GM21390 (cell line): ENCODE results near the gene KRT9.
"Not testable (repeated sequence)": the region's sequence is repeated elsewhere in the genome, so short reads cannot be mapped to it uniquely, and the experiment has no call there.

Source experiments
- ATAC-seq: cut with Tn5 transposase; IDR thresholded peaks from one replicate; pipeline ENCODE4 v1.9.1; 2021; ENCODE audit not compliant: unreplicated experiment

The KRT9 gene

DNA sequence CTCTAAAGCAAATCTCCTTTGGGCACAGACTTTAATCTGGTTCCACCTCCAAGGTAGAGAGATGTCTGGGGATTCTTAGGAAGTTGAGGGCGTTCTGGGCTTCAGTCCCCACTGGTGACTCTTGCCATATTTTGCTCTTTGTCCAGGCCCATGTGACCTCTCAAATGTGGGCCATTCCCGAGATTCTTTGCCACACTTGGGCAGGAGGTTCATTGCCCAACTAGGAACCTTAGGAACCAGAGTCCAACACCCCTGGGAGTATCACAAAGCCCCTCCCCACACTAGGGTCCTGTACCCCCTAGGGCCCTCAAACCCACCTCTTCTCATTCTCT, 8.4 kb upstream of the KRT9 start:
- ATAC-seq, result no peak

DNA sequence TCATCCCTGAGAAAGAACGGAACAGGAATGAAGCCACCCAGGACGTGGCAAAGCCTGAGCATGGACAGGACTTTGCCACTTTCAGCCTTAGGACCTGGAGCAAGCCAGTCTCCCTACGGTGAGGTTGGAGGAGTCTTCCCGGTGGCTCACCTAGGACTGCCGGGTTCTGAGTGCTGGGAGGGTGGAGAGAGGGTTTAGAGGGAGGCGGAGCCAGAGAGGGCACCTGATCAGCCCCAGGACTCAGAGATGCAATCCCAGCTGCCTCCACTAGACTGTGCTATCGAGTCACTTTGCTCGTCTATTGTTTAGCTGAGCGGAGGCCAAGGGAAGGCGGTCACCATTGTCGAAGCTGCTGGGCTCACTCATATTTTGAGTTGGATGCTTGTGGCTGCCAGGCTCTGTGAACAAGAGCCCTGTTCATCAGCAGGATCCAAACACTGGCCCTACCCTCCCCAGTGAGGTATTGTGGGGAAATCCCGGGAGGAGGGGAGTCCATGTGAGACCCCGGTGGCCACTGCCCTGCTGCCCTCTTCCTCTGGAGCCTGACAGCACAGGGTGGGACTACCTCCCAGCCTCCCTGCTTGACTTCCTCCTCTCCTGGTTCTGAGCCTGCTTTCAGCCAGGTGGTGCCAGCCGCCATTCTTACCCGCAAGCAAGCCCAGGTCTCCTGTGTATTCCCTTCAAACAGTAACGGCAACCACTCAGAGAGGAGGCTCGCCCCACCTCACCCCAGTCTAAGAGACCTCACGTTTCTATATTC, 7.8 kb upstream of the KRT9 start:
- ATAC-seq, result peak; percentile 46

DNA sequence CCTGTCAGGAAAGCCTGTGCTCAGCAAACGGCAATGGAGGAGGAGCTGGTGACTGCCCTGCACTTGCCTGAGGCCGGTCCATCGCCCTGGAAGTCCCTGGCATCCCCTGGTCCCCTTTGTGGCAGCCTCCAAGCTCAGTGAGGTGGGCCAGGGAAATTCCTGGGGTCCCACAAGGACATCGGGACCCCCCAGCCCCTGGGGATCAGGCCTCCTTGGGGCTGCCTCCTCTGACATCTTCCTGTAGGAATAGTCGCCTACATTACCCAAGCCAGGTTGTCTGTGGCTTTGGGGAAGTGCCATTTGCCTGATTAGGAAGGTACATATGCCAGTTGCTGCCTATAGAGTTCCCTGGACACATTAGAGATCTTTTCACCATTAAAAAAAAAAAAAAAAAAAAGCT, 7.1 kb upstream of the KRT9 start:
- no peak for ATAC-seq

DNA sequence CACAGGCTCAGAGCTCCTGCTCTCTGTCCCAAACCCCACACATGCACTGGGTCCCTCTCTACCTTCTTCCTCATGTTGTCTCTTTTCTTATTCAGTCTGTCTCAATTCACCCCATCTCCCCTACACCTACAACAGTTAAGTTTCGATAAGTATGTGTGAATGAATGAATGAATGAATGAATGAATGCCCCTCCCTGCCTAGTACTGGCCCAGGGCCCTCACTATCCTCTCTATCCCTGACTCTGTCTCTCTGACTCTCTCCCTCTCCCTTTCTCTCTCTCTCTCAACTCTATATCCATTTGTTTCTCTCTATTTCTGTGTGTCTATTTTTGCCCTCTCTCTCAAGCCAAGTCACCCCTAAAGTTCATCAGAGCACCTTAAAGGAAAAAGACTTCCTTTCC, 6.7 kb upstream of the KRT9 start:
- no peak for ATAC-seq

DNA sequence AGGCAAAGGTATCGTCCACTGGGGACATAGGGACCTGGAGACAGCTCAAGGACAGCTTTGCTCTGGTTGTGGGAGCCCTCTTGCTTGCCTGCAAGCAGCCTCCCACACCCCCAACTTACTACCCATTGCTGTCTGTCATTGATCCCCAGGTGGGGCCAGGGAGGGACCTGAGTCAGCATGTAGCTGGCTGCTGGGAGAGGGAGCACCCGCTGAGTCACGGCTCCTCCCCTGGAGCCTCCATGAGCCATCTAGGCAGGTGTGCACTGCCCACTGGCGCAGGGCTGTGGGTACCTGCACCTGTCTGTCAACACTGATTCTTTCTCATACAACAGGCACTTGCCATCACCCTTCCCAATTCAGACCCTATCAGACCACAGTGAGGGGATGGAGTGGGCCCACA, 4.9 kb upstream of the KRT9 start:
- ATAC-seq, result not testable (repeated sequence)

DNA sequence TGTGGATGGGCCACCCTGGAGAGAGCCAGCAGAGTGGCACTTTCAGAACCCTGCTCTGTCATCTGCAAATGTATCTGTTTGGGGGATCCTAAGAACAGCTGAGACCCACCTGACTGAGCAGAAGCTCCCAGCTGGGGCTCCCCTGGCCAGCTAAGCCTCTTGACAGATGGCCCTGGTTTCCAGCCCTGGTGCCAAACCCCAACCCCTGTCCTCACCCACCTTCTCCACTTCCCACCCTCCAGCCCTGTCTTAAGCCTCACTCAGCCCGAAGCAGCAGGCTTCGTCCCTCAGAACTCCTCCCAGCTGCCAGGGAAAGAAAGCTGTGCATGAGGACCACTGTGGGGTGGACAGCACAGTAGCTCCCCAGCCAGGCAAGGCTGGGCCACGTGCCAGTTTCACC, 3.5 kb upstream of the KRT9 start:
- no peak for ATAC-seq

DNA sequence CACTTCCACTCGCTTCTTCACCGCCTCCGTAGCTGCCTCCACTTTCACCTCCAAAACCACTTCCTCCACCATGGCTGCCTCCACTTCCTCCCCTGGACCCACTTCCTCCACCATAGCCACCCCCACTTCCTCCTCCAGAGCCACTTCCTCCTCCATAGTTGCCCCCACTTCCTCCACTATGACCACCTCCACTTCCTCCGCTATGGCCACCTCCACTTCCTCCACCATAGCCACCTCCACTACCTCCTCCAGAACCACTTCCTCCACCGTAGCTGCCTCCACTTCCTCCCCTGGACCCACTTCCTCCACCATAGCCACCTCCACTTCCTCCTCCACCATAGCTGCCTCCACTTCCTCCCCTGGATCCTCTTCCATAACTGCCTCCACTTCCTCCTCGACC, 4.5 kb downstream of the KRT9 start:
- ATAC-seq, result no peak

DNA sequence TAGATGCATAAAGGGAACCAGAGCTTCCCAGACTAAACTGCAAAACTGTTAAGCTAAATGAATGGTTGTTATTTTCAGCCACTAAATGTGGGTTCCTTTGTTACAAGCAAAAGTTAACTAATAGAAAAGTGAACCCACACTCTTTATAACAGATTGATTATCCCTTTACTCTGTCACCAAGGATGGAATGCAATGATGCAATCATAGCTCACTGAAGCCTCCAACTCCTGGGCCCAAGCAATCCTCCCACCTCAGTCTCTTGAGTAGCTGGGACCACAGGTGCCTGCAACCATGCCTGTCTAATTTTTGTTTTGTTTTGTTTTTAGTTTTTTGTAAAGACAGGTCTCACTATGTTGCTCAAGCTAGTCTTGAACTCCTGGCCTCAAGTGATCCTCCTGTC, 6.5 kb downstream of the KRT9 start:
- ATAC-seq, result no peak

DNA sequence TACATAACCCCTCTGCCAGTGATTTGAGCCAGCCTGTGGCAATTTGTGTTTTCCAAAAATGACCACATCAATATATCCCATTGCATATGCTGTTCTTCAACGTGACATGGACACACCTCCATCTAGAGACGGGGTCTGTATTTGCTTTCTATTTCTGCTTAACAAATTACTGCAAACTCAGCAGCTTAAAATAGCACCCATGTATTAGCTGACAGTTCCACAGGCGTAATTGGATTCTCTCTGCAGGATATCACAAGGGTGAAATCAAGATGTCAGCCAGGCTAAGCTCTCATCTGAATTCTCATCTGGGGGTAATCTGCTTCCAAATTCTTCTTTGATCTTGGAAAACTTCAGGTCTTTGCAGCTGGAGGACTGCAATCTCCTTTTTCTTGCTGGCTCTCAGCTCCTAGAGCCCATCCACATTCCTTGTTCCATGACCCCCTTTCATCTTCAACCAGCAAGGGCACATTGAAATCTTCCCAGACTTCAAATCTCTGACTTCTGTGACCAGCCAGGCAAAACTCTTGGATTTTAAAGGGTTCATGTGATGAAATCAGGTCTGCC, 8.2 kb downstream of the KRT9 start:
- ATAC-seq, result no peak

DNA sequence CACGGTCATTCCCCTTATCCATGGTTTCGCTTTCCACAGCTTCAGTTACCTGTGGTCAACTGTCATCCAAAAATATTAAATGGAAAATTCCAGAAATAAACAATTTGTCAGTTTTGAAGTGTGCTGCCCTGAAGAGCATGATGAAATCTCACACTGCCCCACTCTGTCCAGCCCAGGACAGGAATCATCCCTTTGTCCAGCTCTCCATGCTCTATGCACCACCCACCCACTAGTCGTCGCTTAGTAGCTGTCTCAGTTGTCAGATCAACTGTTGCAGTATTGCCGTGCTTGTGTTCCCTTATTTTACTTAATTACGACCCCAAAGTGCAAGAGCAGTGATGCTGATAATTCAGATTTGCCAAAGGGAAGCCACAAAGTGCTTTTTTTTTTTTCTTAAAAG, 10.3 kb downstream of the KRT9 start:
- ATAC-seq, result no peak

DNA sequence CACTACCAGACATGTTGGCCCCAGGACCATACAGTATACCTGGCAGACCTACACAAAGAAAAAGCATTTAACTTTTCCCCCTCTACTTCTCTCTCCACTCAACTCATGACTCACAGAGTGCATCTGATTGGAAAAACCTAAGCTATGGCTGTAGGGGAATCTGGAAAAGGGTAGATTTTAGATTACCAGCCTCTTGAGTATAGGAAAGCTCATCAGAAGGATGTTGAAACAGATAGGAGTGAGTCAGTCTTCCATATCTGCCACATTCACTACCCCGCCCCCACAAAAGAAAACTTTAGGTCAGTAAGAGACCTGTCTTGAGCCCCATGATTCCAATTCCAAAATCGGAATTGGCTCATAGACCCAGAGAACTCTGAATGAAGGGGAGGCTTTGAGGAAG, 12.3 kb downstream of the KRT9 start:
- no peak for ATAC-seq

DNA sequence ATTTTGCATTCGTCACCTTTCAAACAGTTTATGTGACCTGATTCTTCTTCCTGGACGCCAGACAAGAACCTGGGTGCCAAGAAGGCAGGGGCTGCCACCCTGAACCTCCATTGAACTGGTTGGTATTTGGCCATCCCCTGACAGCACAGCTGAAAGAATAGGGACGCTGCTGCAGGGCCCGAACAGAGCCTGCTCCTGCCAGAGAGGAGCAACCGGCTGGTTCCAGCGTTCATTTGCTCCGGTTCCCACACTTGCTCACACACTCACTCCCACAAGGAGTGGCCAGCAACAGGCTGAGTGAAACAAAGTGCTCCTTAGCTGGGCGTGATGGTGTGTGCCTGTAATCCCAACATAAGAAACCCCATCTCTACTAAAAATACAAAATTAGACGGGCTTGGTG, 14.9 kb downstream of the KRT9 start:
- no peak for ATAC-seq

DNA sequence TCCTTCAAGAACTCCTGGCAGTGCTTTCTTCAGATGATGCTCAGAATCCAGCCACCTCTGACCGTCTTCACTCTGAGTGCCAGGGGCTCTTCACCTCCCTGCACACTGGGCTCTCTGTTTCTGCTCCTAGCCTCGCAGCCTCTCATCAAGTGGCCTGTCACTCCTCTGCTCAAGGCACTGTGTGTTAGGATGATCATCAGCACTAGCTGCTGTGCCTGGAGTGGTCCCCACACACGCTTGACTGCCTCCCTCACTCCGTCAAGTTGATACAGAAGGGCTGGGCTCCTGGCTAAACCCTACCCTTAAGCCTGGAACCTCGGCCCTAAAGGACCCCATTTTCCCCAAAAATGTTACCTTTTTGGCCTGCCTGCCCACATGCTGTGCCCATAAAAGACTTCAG, 15.6 kb downstream of the KRT9 start:
- no peak for ATAC-seq

DNA sequence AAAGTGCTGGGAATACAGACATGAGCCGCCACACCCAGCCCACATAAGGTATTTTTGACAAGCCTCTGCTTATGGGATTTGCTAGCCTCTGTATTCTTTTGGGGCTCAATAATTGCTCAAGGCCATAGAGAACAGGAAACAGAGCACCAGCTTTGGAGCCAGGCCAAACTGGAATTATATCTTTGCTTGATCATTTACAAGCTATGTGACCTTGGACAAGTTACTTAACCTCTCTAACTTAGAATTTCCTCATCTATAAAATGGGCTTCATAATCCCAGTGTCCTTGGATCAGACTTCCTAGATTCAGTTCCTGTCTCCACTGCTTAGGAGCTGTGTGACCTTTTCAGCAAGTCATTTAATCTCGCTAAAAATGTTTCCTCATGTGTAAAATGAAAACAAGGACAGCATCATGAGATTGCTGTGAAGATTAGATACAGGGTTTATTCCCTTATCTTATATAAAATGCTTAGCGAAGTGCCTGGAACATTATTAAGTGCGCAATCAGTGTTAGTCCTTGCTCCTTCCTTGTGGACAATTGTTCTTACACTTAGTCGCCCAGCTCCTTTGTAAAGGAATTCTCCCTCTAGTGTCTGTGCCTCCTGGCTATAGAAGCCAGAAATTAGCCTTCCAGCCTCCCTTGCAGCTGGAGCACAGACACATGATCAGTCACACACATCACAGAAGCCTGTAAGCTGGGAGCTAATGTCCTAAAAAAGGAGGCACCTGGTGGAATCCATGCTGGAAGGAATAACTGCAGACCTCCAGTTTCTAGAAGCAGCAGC, 16.6 kb downstream of the KRT9 start:
- no peak for ATAC-seq

DNA sequence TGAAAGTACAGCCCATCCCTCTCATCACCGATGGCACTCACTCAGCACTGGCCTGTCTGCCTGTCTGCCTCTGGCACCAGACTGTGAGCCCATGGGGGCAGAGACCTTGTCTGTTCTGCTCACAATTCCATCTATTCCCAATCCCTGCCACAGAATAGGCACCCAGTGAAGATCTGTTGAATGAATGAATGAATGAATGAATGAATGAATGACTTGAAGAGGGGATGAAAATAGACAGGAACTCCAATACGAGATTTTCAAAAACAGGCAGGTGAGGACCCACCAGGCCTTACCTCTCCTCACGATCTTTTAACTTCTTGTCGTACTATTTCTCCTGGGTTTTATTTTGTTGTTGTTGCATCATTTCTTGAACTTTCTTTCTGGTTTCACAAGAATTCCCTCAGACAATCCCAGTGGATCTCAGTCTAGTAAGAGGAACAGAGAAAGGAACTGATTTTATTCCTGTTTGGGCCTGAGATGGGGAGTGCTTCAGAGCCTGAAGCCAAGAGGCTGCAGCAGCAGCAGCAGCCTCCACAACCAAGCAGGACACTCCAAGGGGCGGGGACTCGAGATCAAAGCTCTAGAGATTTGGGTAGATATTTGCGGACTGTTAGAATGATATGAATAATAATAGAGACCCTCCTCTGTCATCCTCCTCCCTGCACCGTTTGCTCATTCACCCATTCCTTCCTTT, 17.7 kb downstream of the KRT9 start:
- no peak for ATAC-seq

DNA sequence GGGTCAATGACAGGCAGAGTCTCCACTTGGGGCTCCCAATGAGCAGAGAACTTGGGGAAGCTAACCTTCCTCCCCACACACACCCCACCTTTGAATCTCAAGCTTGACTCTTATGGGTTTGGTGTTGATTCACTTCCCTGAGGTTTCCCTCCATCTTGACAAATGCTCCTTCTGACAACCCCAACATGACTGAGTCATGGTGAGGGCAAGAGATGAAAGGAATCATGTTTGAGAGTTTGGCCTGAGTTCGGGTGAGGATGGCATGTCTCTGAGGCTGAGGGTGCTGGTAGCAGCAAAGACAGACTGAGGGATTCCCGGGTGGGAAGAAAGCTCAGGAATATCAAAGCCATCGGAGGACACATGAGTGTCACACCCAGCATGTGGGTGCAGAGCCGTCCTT, 18.7 kb downstream of the KRT9 start:
- no peak for ATAC-seq

DNA sequence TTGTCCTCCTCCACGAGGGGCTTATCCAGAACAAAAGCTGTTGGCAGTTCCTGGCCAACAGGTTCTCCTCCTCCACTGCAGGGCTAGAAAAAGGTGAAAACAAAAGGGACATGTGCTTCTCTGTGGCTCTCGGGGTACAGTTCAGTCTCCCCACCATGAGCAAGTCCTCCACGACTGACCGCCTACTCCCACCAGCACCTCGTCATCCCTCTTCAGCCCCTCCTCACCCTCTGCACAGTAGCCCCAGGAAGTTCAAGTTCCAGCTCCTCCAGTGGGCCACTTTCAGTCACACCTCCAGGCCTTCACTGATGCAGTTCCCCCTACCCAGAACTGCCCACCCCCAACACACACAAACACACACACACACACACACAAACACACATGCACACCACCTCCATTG, 19.4 kb downstream of the KRT9 start:
- ATAC-seq, result no peak

DNA sequence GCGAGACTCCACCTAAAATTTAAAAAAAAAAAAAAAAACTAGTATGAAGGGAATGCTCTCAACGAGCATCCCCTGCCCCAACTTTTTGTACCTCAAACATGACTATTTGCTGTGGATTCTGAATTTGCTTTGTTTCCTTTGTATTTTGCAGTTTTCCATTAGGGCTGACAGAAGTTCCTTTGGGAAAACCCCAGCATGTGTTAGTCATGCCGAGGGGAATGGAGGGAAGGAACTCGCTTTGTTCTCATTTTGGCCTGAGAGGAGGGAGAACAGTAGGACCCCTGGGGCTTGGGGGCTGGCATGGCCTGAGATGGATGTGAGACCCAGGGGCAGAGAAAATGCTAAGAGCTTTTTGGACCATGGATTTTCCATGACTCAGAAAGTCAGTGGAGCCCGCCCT, 20.5 kb downstream of the KRT9 start:
- no peak for ATAC-seq

DNA sequence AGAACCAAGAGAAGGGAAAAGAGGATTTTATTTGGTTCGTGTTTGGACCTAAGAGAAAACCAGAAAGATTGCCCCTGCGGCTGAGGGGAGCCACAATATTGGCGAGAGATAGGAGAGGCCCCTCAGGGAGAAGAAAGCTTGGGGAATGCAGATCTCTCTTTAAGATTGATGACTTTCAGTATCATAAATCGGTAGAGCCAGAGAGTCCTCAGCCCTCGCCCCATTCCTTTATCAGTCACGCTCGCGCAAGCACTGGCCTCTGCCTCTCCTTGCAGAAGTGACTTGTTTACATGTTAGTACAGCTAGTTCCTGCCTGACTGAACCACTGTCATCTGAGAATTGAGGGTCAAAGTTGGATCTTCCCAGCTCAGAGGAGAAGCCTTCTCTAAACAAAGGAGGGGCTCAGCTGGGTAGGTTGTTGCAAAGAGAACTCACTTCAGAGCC, 22.2 kb downstream of the KRT9 start:
- ATAC-seq, result no peak

DNA sequence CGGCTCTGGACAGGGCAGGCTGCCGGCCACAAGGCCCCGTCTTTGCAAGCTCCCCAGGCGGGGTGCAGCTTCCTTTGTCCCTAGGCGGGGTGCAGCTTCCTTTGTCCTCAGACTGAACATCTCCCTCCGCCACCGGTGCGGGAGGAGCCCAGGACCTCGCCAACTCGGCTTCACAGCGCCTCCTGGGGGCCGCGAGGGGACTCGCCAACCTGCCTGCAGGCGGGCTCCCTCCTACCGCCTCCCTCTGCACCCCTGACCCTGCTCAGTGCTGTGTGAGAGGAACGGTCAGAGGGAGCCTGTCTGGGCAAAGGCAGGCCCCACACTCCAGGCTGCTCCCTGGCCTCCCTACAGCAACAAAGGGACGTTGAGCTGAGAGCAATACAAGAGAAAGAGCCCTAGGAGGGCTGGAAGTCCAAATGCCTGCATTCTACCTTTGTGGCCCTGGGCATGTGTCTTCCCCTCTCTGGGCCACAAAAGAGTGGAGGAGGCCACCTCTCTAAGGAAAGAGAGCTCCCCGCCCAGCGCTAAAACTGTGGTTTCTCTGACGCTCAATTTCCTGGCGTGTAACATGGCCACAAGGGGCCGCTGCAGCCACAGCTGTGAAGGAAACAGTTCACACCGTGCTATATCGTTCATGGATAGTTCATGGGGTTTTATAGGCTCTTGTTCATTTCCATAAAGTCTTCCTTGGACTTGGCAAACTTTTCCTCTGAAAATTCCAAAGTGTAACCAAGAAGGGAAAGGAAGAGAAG, 22.8 kb downstream of the KRT9 start:
- no peak for ATAC-seq
